MM.1S (cell line): Measurements from ENCODE around the gene TMEM272.

Experiments used
- EZH2 ChIP-seq: fragments of 300-600 bp; sonication (generic); optimal IDR thresholded peaks from 2 replicates; pipeline ENCODE3; 2017; ENCODE audit warnings: low read depth, mild to moderate bottlenecking, antibody characterized with exemption, low read length, mixed read lengths
- EZH2phosphoT487 ChIP-seq: fragments of 300-600 bp; sonication (generic); IDR thresholded peaks from 2 replicates; pipeline ENCODE4 v1.6.1; 2018; ENCODE audit warnings: antibody characterized with exemption, low read length
- TF ChIP-seq, protein P1 (sequence below): fragments of 300-600 bp; sonication (generic); IDR thresholded peaks from 2 replicates; pipeline ENCODE4 v1.5.1; 2016; ENCODE audit warnings: antibody characterized with exemption, low read length, mixed read lengths

DNA sequence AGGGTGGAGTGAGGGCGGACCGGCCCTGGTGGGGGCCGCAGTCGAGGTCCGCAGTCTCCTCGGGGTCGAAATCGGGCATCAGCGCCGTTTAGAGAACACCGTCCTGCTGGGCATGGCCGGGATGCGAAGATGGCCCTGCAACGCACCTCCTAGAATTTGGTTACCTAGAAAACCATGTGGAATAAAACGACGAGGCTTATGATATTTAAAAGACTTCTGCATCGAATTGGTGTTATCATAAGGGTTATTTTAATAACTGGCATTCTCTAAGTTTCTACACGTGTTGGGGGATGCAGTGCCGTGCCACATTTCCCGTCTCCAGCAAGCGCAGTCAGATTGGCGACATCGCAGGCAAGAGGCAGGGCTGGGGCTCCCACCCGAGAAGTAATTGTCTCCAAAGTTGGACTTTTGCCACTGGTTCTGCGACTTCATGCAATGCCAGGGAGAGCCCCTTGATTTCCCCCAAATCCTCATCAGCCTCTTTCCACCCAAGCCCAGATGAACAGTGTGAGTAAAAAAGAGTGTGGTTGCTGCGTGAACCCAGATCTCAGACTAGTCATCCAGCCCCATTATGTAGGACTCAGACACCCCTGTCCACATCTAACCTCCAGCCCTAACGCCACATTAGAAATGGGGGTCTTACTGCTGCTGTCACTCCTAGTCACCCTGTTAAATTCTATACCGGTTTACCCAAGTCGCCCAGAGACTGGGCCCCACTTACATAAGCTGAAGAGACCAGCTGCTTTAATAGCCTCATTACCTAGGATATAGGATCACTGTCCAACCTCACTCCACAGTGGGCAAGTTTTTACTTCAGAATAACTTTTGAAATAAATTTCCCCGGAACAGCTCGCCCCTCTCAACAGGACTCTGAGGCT, 40.4 kb downstream of the TMEM272 start:
- TF ChIP-seq, protein P1, sequence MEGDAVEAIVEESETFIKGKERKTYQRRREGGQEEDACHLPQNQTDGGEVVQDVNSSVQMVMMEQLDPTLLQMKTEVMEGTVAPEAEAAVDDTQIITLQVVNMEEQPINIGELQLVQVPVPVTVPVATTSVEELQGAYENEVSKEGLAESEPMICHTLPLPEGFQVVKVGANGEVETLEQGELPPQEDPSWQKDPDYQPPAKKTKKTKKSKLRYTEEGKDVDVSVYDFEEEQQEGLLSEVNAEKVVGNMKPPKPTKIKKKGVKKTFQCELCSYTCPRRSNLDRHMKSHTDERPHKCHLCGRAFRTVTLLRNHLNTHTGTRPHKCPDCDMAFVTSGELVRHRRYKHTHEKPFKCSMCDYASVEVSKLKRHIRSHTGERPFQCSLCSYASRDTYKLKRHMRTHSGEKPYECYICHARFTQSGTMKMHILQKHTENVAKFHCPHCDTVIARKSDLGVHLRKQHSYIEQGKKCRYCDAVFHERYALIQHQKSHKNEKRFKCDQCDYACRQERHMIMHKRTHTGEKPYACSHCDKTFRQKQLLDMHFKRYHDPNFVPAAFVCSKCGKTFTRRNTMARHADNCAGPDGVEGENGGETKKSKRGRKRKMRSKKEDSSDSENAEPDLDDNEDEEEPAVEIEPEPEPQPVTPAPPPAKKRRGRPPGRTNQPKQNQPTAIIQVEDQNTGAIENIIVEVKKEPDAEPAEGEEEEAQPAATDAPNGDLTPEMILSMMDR: no peak
- TF ChIP-seq EZH2phosphoT487 (no peak), EZH2 (no peak)
